ENCODE measurements around the gene RPN2.
"Not testable (repeated sequence)": the region's sequence is repeated elsewhere in the genome, so short reads cannot be mapped to it uniquely, and the experiment has no call there.

RPN2 gene

DNA sequence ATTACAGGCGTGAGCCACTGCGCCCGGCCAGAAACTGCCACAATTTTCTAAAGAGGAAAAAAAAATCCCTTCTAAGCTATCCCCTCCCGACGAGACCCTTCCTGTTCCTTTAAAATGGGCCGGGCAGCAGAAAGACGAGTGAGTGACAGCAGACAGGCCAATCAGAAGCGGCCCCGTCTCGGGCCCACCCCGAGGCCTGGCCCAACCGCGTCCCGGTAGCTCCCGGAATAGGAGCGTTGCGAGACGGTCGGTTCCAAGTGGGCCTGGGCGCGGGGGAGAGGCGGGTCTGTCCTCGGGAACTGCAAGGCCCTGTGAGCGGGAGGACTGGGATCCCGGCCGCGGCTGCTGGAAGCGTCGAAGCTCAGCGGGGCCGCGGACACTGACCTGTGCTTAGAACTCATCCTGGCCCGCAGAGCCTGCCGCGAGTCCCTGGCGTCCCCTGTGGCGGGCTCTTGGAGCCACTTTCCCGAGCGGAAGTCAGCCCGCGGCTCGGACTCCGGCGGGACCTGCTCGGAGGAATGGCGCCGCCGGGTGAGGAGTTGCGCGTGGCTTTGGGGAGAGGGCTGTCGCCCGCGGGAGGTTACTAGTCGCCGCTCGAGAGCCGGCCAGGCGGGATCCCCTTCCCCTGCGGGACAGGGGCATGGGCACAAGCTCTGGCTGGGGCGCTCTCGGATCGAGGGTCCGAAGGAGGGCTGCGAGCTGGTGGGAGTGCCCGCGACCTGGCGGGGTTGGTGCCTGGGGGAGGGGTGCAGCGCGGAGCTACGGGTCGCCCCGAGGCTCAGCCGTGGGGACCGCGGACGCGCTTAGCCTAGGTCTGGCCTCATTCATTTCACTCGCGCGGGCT, at the start of gene RPN2, which contains the start of gene MROH8:
Gene RPN2, plus strand, starts transcription at position 492 of the 844 bp plus-strand sequence. Its CDS starts 27 bp downstream, at position 519.
Gene MROH8, minus strand, starts transcription at position 710 of the 844 bp plus-strand sequence.
- in situ Hi-C loops (cut with MboI; ENCODE audit: low sequenced_read_pairs): no loop called here

GRCh38 chr20:37131486-37131885, 47.6 kb upstream of the RPN2 start:
- in situ Hi-C loops (cut with MboI; ENCODE audit: low sequenced_read_pairs): no loop called here

DNA sequence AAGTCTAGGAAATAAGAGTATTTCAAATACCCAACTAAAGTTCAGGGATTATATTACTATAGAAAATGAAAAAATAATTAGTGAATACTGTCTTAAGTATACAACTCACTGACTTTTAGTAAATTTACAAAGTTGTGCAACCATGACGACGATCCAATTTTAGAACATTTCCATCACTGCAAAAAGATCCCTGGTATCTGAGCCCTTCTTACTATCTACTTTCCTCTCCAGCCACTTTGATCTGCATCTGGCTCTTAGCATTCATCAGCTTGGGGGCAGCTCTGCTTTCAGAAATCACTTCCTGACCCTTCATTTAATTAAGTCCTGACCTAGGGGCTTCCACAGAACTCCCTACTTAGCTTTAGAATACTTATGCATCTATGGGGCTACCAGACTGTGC, 45.2 kb upstream of the RPN2 start:
- in situ Hi-C loops (cut with MboI; ENCODE audit: low sequenced_read_pairs): no loop called here

DNA sequence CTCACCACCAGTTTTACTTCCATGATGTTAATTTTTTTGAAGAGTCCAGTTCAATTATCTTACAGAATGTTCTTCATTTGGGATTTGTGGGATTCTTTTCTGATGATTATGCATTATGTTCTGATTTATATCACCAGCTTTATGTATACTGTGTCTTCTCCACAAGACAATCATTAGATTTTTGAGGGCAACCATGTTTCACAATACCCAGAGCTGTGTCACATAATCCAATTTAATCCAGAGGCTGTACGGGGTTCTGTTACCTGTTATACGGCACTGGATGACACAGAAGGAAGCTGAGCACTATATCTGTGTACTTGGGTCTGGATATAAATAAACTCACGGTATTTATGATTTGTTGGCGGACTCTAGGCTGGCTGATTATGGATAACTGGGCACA, 41.6 kb upstream of the RPN2 start:
- in situ Hi-C loops (cut with MboI; ENCODE audit: low sequenced_read_pairs): no loop called here

- in situ Hi-C loops (cut with MboI; ENCODE audit: low sequenced_read_pairs): no loop called here
Measured at GRCh38 chr20:37142708-37143107, 36.4 kb upstream of the RPN2 start.

DNA sequence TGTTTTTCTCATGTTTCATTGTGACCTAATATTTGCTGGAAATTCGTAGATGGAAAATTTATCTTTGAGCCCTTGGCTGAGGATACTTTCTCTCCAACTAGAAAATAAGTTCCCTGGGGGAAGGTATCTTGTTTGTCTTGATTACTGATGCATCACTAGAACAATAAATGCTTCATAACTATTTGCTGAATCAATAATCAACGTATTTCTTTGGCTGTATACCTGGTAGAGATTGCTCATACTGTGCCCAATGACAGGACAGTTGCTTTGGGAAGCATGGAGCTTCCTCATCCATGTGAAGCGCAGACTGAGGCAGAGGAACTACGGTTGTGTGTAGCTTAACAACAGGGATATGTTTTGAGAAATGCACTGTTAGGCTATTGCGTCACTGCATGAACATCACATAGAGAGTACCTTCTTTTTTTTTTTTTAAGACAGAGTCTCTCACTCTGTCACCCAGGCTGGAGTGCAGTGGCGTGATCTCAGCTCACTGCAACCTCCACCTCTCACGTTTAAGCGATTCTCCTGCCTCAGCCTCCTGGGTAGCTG, 34.2 kb upstream of the RPN2 start:
- in situ Hi-C loops (cut with MboI; ENCODE audit: low sequenced_read_pairs): no loop called here

DNA sequence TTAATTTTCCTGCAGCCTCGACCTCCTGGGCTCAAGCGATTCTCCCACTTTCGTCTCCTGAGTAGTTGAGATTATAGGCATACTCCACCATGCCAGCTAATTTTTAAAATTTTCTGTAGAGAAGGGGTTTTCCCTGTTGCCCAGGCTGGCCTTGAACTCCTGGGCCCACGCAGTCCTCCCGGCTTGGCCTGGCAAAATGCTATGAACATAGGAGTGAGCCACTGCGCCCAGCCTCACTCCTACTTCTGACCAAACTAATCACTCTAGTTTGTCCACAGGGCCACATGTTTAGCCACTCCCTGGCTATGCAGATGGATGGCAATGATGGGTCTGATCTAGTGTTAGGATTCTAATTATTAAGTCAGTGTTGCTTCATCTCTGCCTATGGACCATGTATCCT, 31.9 kb upstream of the RPN2 start:
- in situ Hi-C loops (cut with MboI; ENCODE audit: low sequenced_read_pairs): no loop called here

GRCh38 chr20:37150864-37151263, 28.3 kb upstream of the RPN2 start:
- in situ Hi-C loops (cut with MboI; ENCODE audit: low sequenced_read_pairs): not testable (repeated sequence)

DNA sequence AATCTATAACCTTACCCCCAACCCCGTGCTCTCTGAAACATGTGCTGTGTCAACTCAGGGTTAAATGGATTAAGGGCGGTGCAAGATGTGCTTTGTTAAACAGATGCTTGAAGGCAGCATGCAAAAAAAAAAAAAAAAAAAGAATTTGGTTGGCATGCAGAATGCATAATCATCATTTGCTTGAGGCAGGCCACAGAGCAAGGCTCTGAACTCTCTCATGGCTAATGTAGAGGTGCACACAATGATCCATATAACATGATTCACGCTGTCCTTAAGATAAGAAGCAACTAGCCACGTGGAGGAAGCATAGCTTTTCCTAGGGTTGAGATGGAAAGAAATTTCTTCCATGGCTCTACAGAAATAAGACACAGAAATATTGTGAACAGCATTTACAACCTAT, 27.6 kb upstream of the RPN2 start:
- in situ Hi-C loops (cut with MboI; ENCODE audit: low sequenced_read_pairs): no loop called here

DNA sequence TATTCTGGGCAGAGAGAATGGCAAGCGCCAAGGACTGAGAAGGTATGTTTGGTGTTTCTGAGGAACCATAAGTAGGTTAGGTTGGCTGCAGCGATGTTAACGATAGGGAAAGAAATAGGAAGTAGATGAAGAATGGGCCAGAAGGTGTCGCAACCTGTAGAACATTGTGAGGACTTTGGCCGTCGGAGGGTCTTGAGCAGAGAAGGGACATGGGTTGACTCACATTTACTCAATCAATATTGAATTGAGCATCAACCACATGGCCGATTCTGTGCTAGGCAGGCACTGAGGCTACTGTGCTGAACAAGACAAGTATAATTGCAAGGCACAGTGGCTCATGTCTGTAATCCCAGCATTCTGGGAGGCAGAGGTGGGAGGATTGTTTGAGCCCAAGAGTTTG, 26.8 kb upstream of the RPN2 start:
- in situ Hi-C loops (cut with MboI; ENCODE audit: low sequenced_read_pairs): no loop called here

DNA sequence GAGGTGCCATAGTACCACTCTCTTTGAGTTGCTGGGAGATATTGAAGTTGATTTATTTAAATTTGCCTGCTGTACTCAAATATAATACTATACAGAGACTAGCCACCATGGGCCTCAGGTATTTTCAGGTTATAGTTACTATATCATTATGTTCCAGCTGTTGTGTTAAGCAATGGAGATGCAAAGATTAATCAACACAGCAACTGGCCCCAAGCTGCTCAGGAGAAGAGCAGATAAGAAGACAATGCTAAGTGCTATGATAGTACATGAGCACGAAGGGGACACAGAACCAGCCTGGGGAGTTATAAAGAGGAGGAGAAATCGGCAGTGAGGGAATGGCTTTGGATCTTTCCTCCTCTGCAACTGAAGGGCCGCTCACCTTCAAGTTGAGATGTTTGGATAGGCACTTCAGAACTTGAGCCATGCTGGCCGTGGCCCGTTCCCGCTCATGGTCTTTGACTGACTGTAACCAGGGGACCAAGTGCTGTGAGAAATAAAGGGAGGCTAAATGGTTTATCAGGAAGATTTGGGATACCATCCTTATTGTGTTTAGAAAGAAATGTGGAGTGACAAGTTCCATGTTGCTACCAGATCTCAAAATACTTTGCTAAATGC, 24.3 kb upstream of the RPN2 start:
- in situ Hi-C loops (cut with MboI; ENCODE audit: low sequenced_read_pairs): no loop called here

GRCh38 chr20:37155987-37156386, 23.1 kb upstream of the RPN2 start:
- in situ Hi-C loops (cut with MboI; ENCODE audit: low sequenced_read_pairs): no loop called here

DNA sequence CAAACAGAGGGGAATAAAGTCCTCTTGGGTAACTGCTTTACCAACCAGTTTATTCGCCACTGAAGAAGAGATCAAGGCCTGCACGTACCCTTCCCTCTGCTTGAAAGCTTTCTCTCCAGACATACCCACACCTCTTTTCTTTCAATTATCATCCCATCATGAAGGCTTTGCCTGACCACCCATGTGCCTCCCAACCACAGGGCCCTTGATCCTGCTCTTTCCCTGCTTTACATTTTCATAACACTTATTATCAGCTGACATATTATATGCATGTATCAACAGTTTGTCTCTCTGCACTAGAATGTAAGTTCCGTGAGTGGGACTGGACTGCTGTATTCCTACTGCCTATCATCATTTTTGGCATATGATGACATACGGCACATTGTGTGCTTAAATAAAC, 20.9 kb upstream of the RPN2 start:
- in situ Hi-C loops (cut with MboI; ENCODE audit: low sequenced_read_pairs): no loop called here

GRCh38 chr20:37160683-37161082, 18.4 kb upstream of the RPN2 start:
- in situ Hi-C loops (cut with MboI; ENCODE audit: low sequenced_read_pairs): no loop called here

DNA sequence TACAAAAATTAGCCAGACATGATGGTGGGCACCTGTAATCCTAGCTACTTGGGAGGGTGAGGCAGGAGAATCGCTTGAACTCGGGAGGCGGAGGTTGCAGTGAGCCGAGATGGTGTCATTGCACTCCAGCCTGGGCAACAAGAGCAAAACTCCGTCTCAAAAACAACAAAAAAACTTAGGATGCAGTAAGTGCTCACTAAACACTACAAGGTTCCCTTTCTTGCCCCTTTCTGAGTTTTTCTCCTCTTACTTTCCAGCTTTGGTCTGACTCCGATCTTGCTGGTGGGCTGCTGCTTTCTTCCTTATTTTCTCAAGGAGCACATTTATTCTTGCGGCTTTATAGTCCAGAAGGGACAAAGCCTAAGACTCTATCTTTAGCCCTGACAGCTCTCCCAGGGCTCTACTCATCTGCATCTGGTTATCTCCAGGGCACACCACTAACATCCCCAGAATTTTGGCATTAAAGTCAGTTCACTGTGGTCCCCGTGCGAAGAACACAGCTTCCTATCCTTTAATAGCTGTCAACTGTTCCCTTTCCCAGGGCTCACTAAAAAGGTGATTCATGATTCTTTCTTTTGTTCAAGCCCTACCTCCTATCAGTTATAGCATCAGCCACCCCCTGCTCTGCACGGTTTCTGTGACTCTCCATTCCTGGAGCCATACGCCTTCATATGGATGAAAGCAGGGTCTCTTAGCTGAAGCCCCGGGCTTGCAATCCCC, 17.1 kb upstream of the RPN2 start:
- in situ Hi-C loops (cut with MboI; ENCODE audit: low sequenced_read_pairs): no loop called here

DNA sequence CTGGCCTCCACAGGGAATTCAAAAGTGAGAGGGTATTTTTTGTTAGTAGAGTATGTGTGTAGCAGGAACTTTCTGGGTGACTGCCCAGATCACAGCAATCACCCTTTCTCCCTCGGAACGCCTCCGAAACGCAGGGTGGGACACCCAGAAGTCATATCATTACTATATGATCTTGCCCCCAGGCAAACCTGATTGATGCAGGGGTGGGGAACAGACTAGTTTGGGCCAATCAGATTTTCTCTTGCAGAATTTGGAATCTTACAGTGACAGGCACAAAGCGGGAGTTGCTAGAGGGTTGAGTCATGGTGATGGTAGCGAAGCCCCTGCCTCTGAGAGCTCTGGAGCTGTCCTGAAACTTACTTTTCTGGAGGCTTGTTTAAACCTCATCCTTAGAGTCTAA, 16.5 kb upstream of the RPN2 start:
- in situ Hi-C loops (cut with MboI; ENCODE audit: low sequenced_read_pairs): no loop called here

- in situ Hi-C loops (cut with MboI; ENCODE audit: low sequenced_read_pairs): no loop called here
Measured at GRCh38 chr20:37163832-37164554, 15.1 kb upstream of the RPN2 start.

GRCh38 chr20:37165031-37165430, 14.1 kb upstream of the RPN2 start:
- in situ Hi-C loops (cut with MboI; ENCODE audit: low sequenced_read_pairs): no loop called here

DNA sequence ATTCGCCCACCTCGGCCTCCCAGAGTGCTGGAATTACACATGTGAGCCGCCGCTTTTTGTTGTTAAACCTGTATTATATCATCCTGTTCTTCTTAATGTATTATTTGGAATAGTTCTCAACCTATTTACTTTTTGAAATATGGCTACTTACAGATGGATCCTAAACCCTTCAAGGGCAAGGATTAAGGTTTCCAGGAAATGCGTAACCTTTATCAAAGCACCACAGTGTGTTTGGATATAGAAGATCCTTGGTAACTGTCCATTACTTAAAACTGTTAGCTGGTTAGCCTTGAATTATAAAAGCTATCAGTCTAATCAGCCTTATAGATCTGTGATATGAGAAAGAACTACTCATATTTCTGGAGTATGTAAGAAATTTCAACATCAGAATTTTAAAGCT, 12.3 kb upstream of the RPN2 start:
- in situ Hi-C loops (cut with MboI; ENCODE audit: low sequenced_read_pairs): no loop called here

DNA sequence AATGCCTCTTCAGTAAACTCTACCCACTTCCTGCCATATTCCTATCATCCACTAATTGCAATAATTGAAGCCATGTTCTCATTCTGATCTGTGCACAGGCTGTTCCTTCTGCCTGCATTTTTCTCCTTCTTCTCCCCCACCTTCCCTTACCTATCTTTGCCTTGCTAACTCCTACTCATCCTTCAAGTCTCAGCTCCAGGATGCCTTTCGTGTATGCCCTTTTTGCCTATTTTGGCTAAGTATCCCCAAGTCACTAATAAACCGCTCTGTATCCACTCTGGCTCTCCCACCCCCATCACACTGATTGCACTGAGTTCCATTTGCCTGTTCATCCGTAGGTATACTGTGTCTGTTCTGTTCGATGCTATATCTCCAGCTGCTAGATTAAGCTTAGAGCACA, 6.3 kb upstream of the RPN2 start:
- in situ Hi-C loops (cut with MboI; ENCODE audit: low sequenced_read_pairs): no loop called here
